GM23248 (cell line): ENCODE results near the gene CLEC16A. TPM values are rescaled to one million over a fixed set of nuclear protein-coding genes. Genes with fewer than 3 reads are reported as not detected.

ENCODE experiments used
- DNase-seq: peaks from one replicate; pipeline ENCODE4 v3.0.0-alpha.2; 2015
- H2AFZ ChIP-seq: fragments of 200-600 bp; sonication (generic); 2 replicates; pipeline ENCODE4 v1.6.1; 2016; ENCODE audit warnings: antibody characterized with exemption
- H3F3A ChIP-seq: fragments of 200-600 bp; sonication (generic); 2 replicates; pipeline ENCODE4 v1.6.1; 2016; ENCODE audit warnings: mild to moderate bottlenecking, antibody characterized with exemption, mixed run types; ENCODE audit not compliant: insufficient read depth
- H3K27ac ChIP-seq: fragments of 200-600 bp; sonication (generic); 2 replicates; pipeline ENCODE4 v1.5.1; 2016; ENCODE audit warnings: mild to moderate bottlenecking
- H3K27me3 ChIP-seq: fragments of 200-600 bp; sonication (generic); replicated peaks from 2 replicates; pipeline ENCODE4 v1.6.1; 2016; ENCODE audit warnings: mild to moderate bottlenecking; ENCODE audit not compliant: insufficient read depth
- H3K36me3 ChIP-seq: fragments of 200-600 bp; sonication (generic); 2 replicates; pipeline ENCODE4 v1.6.1; 2016; ENCODE audit warnings: low read depth, mild to moderate bottlenecking
- H3K4me1 ChIP-seq: fragments of 200-600 bp; sonication (generic); 2 replicates; pipeline ENCODE4 v1.6.1; 2016; ENCODE audit warnings: mild to moderate bottlenecking; ENCODE audit not compliant: insufficient read depth
- H3K4me2 ChIP-seq: fragments of 200-600 bp; sonication (generic); one replicate; pipeline ENCODE4 v1.6.1; 2016; ENCODE audit warnings: mild to moderate bottlenecking; ENCODE audit not compliant: unreplicated experiment
- H3K4me3 ChIP-seq: fragments of 200-600 bp; sonication (generic); 2 replicates; pipeline ENCODE4 v1.5.1; 2016; ENCODE audit warnings: mild to moderate bottlenecking
- H3K79me2 ChIP-seq: fragments of 200-600 bp; sonication (generic); 2 replicates; pipeline ENCODE4 v1.6.1; 2016; ENCODE audit warnings: mild to moderate bottlenecking; ENCODE audit not compliant: insufficient read depth
- H3K9ac ChIP-seq: fragments of 200-600 bp; sonication (generic); 2 replicates; pipeline ENCODE4 v1.6.1; 2016; ENCODE audit warnings: mild to moderate bottlenecking
- H3K9me2 ChIP-seq: fragments of 200-600 bp; sonication (generic); 2 replicates; pipeline ENCODE4 v1.6.1; 2016; ENCODE audit warnings: mixed run types, mild to moderate bottlenecking, moderate library complexity; ENCODE audit not compliant: insufficient read depth
- H3K9me3 ChIP-seq: fragments of 200-600 bp; sonication (generic); one replicate; pipeline ENCODE4 v1.6.1; 2017; ENCODE audit warnings: low read depth
- H4K20me1 ChIP-seq: fragments of 200-600 bp; sonication (generic); 2 replicates; pipeline ENCODE4 v1.6.0; 2016; ENCODE audit not compliant: insufficient read depth
- EZH2 ChIP-seq: fragments of 200-600 bp; sonication (generic); IDR thresholded peaks from 2 replicates; pipeline ENCODE4 v1.6.1; 2018; ENCODE audit warnings: antibody characterized with exemption, mild to moderate bottlenecking; ENCODE audit not compliant: insufficient read depth, poor library complexity, severe bottlenecking
- EZH2phosphoT487 ChIP-seq: fragments of 200-600 bp; sonication (generic); IDR thresholded peaks from 2 replicates; pipeline ENCODE4 v1.6.1; 2018; ENCODE audit warnings: antibody characterized with exemption, moderate library complexity, mild to moderate bottlenecking, low read depth; ENCODE audit not compliant: insufficient read depth
- WGBS, 2 experiments: methylation state at CpG; one replicate each; pipeline ENCODE4 v1.1.6; 2015 to 2017; ENCODE audit warnings: low lambda C conversion rate in 2 of 2, low coverage in 1 of 2; ENCODE audit errors: missing lambda C conversion rate in 2 of 2; 5-methylcytosine and 5-hydroxymethylcytosine counted together
- in situ Hi-C: fragments of 300-500 bp; cut with MboI; formaldehyde crosslinking; loops from 2 replicates; pipeline ENCODE4 v1.15.0; 2020
- polyA plus RNA-seq: library from polyadenylated mRNA; unstranded; fragments of >200 nt; fragmentation: Nextera tagmentation; extraction: Ambion mirVana; gene quantifications from 2 replicates; pipeline ENCODE4 v1.2.1, GENCODE V29; 2016
- total RNA-seq: library from RNA; depleted of rRNA; stranded (reverse); fragments of >200 nt; shearing (Covaris generic); gene quantifications from 2 replicates; pipeline ENCODE4 v1.2.3, GENCODE V29; 2014

CLEC16A gene
- total and polyA plus RNA-seq, 2 experiments from 2014 or later, result 13.2 to 21.4 TPM

DNA sequence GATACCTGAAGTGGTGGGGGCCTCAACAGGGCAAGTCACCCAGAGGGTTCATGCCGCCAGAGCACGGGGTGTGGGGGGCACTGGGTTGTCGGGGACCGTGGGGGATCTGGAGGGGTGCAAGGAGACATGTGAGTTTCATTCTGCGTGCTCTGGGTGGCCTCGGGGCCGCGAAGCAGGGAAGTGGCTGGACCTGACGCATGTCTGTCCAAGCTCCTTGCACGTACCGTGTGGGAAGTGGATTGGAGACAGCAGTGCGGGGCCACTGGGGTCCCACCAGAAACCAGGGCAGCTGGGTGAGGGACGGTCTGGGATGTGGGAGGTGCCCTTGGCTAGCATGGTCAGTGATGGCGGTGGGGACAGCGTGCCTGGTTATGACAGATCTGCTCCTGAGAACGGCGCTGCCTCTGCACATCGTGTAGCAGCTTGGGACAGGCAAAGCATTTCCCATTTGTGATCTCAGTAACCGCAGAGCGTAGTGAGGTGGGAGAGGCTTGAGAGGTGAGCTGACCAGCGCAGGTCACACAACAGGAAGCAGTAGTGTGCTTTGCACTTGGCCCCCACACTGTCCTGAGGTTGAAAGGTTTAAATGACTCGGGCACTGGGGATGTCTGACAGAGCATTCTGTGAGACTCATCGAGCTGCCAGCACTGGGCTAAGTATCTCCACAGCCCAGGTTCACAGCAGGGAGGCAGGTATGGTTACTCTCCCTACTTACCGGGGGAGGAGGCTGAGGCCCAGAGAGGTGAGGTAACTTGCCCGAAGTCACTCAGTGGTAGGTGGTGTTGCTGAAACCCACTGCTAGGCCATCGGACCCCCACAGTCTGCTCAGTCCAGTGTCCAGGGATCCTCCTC lies 197.3 kb downstream of the CLEC16A start:
- H3K9me2 ChIP-seq, result no peaks in the 10 kb centered on the region
- peaks cover 19% of the 10 kb centered on the region for H3F3A ChIP-seq
- no peaks in the 10 kb centered on the region for H3K79me2 ChIP-seq
- no peak overlapping the region for H3K4me2 ChIP-seq
- no peaks in the 10 kb centered on the region for H3K9me3 ChIP-seq
- no peak overlapping the region for H2AFZ ChIP-seq
- no peaks in the 10 kb centered on the region for H3K36me3 ChIP-seq
- no peak overlapping the region for H3K4me3 ChIP-seq
- H3K4me1 ChIP-seq, result peaks cover 17% of the 10 kb centered on the region
- H3K27me3 ChIP-seq, result no peaks in the 10 kb centered on the region
- WGBS, 2 experiments, result 94 to 96% methylated on average over 17 to 26 of the region's 26 CpGs
- DNase-seq, result no peak
- TF ChIP-seq EZH2 (no peak), EZH2phosphoT487 (no peak)
- no peaks in the 10 kb centered on the region for H4K20me1 ChIP-seq
- H3K27ac ChIP-seq, result no peak overlapping the region
- in situ Hi-C loops, result no loop called here
- no peak overlapping the region for H3K9ac ChIP-seq

DNA sequence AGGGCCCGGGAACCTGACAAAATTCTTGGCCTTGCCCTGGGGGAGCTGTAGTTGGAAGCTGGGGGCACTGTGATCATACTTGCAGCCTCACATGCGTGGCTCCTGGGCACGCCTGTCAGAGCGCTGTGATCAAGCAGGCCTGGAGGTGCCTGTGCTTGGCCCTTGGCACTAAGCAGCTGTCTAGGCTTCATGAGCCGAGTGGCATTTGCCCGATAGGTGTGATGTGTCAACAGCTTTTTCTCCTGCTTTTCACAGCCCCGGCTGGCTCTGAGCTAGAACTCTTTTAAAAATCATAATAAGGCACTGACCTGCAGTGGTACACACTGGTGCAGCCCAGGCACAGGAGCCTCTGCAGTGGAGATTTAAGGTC lies 197.9 kb downstream of the CLEC16A start:
- DNase-seq, result no peak
- Histone ChIP-seq H4K20me1 (no peaks in the 10 kb centered on the region), H3K79me2 (no peaks in the 10 kb centered on the region), H3K4me1 (peaks cover 13% of the 10 kb centered on the region), H3K9ac (no peak overlapping the region), H3K9me3 (no peaks in the 10 kb centered on the region), H3K4me3 (no peak overlapping the region), H3K9me2 (no peaks in the 10 kb centered on the region), H3F3A (peaks cover 15% of the 10 kb centered on the region), H2AFZ (no peak overlapping the region), H3K27me3 (no peaks in the 10 kb centered on the region), H3K27ac (no peak overlapping the region), H3K4me2 (no peak overlapping the region), H3K36me3 (no peaks in the 10 kb centered on the region)
- TF ChIP-seq EZH2phosphoT487 (no peak), EZH2 (no peak)
- 96 to 98% methylated on average over 7 of the region's 7 CpGs for WGBS, 2 experiments
- in situ Hi-C loops, result no loop called here

GRCh38 chr16:11142951-11143350 lies 198.6 kb downstream of the CLEC16A start:
- no peak overlapping the region for H3K9ac ChIP-seq
- H3K27ac ChIP-seq, result no peak overlapping the region
- H3K9me3 ChIP-seq, result no peaks in the 10 kb centered on the region
- H3F3A ChIP-seq, result peaks cover 15% of the 10 kb centered on the region
- no peak for DNase-seq
- H3K36me3 ChIP-seq, result no peaks in the 10 kb centered on the region
- H3K79me2 ChIP-seq, result no peaks in the 10 kb centered on the region
- H3K4me2 ChIP-seq, result no peak overlapping the region
- WGBS, 2 experiments, result 90 to 91% methylated on average over 7 of the region's 7 CpGs
- H4K20me1 ChIP-seq, result no peaks in the 10 kb centered on the region
- H2AFZ ChIP-seq, result no peak overlapping the region
- no peaks in the 10 kb centered on the region for H3K27me3 ChIP-seq
- H3K4me1 ChIP-seq, result peaks cover 13% of the 10 kb centered on the region
- TF ChIP-seq EZH2phosphoT487 (no peak), EZH2 (no peak)
- no peak overlapping the region for H3K4me3 ChIP-seq
- in situ Hi-C loops, result no loop called here
- H3K9me2 ChIP-seq, result no peaks in the 10 kb centered on the region

- H4K20me1 ChIP-seq, result no peaks in the 10 kb centered on the region
- no peak overlapping the region for H2AFZ ChIP-seq
- 98 to 99% methylated on average over 6 of the region's 6 CpGs for WGBS, 2 experiments
- H3K27me3 ChIP-seq, result no peaks in the 10 kb centered on the region
- in situ Hi-C loops, result no loop called here
- peaks cover 15% of the 10 kb centered on the region for H3F3A ChIP-seq
- H3K9me3 ChIP-seq, result no peaks in the 10 kb centered on the region
- H3K4me3 ChIP-seq, result no peak overlapping the region
- DNase-seq, result no peak
- H3K9me2 ChIP-seq, result no peaks in the 10 kb centered on the region
- H3K27ac ChIP-seq, result no peak overlapping the region
- H3K36me3 ChIP-seq, result no peaks in the 10 kb centered on the region
- H3K4me2 ChIP-seq, result no peak overlapping the region
- TF ChIP-seq EZH2 (no peak), EZH2phosphoT487 (no peak)
- peaks cover 13% of the 10 kb centered on the region for H3K4me1 ChIP-seq
- H3K79me2 ChIP-seq, result no peaks in the 10 kb centered on the region
- no peak overlapping the region for H3K9ac ChIP-seq
Observed at GRCh38 chr16:11143372-11144035, 199.1 kb downstream of the CLEC16A start.
